Ectodermal cell (in vitro differentiated cells): Measurements from ENCODE around the gene NDUFAF4.

Source experiments
- H3K27ac ChIP-seq: 2 replicates; pipeline ENCODE4 v1.7.0; 2013; ENCODE audit warnings: mild to moderate bottlenecking, low read depth, low read length; ENCODE audit not compliant: insufficient read depth, poor library complexity, severe bottlenecking
- H3K27me3 ChIP-seq: 2 replicates; pipeline ENCODE4 v1.7.0; 2013; ENCODE audit warnings: mild to moderate bottlenecking, low read length; ENCODE audit not compliant: insufficient read depth, control insufficient read depth, poor library complexity, severe bottlenecking
- H3K36me3 ChIP-seq: one replicate; pipeline ENCODE4 v1.7.0; 2013; ENCODE audit warnings: low read length; ENCODE audit not compliant: control insufficient read depth, insufficient read depth
- H3K4me1 ChIP-seq: one replicate; pipeline ENCODE4 v1.7.0; 2013; ENCODE audit warnings: low read length; ENCODE audit not compliant: control insufficient read depth, insufficient read depth
- H3K4me3 ChIP-seq: 2 replicates; pipeline ENCODE4 v1.7.0; 2013; ENCODE audit warnings: low read depth, low read length, control low read depth; ENCODE audit not compliant: insufficient read depth
- H3K9me3 ChIP-seq: 2 replicates; pipeline ENCODE4 v1.7.0; 2013; ENCODE audit warnings: mild to moderate bottlenecking, low read length, moderate library complexity; ENCODE audit not compliant: control insufficient read depth
- WGBS, 2 experiments: methylation state at CpG; one replicate each; pipeline ENCODE4 v1.1.7; 2013; ENCODE audit warnings: missing lambda C conversion rate in 2 of 2; 5-methylcytosine and 5-hydroxymethylcytosine counted together

The NDUFAF4 gene

DNA sequence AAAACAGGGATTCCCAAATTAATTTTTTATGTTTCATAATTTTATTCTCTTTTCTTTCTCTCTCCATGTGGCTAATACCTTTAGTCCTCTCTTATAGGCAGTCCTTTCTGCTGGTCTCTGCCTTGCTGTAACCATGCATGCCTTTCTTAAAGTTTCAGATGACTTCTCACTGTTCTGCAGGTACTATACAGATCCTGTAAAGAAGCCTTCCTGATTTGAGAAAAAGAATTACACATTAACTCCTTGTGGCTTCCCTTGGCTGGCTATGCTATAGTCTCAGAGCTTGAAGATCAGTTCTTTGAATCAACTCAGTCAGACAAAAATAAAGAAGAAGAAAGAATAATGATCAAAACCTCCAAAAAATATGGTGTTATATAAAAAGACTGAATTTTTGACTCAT is 53.2 kb downstream of the NDUFAF4 start:
- H3K27me3 ChIP-seq, result no peaks in the 10 kb centered on the region
- no peaks in the 10 kb centered on the region for H3K9me3 ChIP-seq
- no peaks in the 10 kb centered on the region for H3K36me3 ChIP-seq
- no peak overlapping the region for H3K27ac ChIP-seq
- H3K4me3 ChIP-seq, result no peak overlapping the region
- no peaks in the 10 kb centered on the region for H3K4me1 ChIP-seq

- H3K9me3 ChIP-seq, result no peaks in the 10 kb centered on the region
- no peaks in the 10 kb centered on the region for H3K4me1 ChIP-seq
- H3K4me3 ChIP-seq, result no peak overlapping the region
- no peaks in the 10 kb centered on the region for H3K36me3 ChIP-seq
- WGBS, 2 experiments, result 89 to 93% methylated on average over 1 to 2 of the region's 2 CpGs
- no peak overlapping the region for H3K27ac ChIP-seq
- H3K27me3 ChIP-seq, result peaks cover 15% of the 10 kb centered on the region
Measured at GRCh38 chr6:96841345-96841744, 56.3 kb downstream of the NDUFAF4 start.
